ENCODE data around the gene GJB3.

DNA sequence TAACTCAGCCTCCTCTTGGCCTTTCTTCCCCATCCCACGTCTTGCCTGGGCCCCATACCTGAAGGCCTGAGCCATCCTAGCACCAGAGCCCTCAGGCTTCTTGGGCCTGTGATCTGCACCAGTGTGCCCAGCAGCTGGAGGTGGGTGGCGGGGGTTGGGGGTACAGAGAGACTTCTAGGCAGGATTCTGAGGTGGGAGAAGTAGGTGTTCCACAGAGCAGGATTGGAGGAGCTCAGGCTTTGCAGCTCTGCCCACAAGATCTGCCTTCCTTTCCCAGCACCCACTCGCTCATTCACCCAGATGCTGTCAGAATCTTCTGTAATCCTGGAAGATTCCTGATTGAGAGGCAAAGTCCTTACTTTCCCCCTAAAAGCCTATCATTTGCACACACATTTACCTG, 36.2 kb upstream of the GJB3 start:
- TF ChIP-seq, protein P1, sequence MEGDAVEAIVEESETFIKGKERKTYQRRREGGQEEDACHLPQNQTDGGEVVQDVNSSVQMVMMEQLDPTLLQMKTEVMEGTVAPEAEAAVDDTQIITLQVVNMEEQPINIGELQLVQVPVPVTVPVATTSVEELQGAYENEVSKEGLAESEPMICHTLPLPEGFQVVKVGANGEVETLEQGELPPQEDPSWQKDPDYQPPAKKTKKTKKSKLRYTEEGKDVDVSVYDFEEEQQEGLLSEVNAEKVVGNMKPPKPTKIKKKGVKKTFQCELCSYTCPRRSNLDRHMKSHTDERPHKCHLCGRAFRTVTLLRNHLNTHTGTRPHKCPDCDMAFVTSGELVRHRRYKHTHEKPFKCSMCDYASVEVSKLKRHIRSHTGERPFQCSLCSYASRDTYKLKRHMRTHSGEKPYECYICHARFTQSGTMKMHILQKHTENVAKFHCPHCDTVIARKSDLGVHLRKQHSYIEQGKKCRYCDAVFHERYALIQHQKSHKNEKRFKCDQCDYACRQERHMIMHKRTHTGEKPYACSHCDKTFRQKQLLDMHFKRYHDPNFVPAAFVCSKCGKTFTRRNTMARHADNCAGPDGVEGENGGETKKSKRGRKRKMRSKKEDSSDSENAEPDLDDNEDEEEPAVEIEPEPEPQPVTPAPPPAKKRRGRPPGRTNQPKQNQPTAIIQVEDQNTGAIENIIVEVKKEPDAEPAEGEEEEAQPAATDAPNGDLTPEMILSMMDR (IDR thresholded peaks at IDR 0.05) = no peak
- TF ChIP-seq POLR2AphosphoS5 (IDR thresholded peaks at IDR 0.05) (no peak), POLR2A (IDR thresholded peaks at IDR 0.05) (no peak)
